PC-3 (cell line): ENCODE measurements around the gene C5.

Source experiments
- EZH2 ChIP-seq: fragments of 300-600 bp; sonication (generic); IDR thresholded peaks from one replicate; pipeline ENCODE4 v1.6.1; 2017; ENCODE audit warnings: antibody characterized with exemption, mild to moderate bottlenecking, low read length; ENCODE audit not compliant: unreplicated experiment
- TF ChIP-seq, protein P1 (sequence below): fragments of 300-600 bp; sonication (generic); conservative IDR thresholded peaks from 2 replicates; pipeline ENCODE4 v1.5.1; 2017; ENCODE audit warnings: antibody characterized with exemption, low read depth, mild to moderate bottlenecking, low read length

DNA sequence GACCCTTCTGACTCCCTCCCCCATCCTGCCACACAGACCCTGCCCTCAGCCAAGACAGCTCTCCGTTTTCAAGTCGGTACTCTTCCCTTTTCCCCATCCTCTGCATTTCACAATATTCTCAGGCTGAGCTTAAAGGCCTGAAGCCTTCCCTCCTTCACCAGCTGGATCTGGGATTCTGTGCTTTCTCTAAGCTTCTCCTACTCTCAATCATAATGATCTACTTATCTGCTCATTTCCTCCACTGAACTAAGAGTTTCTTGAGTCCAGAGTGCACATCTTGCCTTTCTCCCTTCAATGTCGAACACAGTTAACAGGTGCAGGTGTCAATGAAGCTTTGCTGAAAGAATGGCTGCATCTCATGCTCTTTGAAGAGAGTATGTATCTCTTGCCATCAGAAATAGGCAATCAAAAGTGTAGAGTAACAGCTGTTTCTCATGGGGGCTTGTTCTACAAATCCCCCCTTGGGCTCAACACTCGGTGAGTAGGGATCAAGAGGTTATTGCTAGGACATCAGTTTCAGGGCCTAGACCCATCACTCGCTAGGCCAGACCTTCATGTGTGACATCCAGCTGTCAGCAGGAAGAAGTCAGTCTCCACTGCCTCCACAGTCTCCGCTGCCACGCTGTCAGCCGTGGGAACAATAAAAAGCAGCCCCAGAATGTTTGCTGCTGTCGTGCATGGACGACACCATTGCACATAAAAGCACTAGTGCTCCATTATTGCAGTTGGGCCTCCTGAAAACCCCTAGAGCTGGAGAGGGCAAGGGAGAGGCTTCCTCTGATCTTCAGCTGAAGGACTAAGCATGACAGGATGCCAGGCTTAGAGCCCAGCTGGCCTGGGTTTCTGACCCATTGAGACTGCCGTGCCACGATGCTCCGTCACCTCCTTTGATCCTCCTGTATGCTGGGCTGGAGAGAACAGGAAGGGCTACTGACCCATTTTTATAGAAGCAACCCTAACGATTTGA lies 147.2 kb downstream of the C5 start:
- no peak for TF ChIP-seq EZH2
- TF ChIP-seq, protein P1, sequence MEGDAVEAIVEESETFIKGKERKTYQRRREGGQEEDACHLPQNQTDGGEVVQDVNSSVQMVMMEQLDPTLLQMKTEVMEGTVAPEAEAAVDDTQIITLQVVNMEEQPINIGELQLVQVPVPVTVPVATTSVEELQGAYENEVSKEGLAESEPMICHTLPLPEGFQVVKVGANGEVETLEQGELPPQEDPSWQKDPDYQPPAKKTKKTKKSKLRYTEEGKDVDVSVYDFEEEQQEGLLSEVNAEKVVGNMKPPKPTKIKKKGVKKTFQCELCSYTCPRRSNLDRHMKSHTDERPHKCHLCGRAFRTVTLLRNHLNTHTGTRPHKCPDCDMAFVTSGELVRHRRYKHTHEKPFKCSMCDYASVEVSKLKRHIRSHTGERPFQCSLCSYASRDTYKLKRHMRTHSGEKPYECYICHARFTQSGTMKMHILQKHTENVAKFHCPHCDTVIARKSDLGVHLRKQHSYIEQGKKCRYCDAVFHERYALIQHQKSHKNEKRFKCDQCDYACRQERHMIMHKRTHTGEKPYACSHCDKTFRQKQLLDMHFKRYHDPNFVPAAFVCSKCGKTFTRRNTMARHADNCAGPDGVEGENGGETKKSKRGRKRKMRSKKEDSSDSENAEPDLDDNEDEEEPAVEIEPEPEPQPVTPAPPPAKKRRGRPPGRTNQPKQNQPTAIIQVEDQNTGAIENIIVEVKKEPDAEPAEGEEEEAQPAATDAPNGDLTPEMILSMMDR, result no peak
